ENCODE results near the gene ZNF586. TPM values are rescaled to one million over a fixed set of nuclear protein-coding genes. Genes with fewer than 3 reads are reported as not detected.

ZNF586 gene
- total and polyA plus RNA-seq, 3 donors from 2014 or later = 6.7 to 28.3 (median 20.3) TPM

GRCh38 chr19:57755031-57755430, 14.4 kb upstream of the ZNF586 start:
- TF ChIP-seq POLR2A (IDR thresholded peaks at IDR 0.05) (no peak), CTCF (IDR thresholded peaks at IDR 0.05) (no peak)
- Histone ChIP-seq H3K36me3 (ENCODE audit: low read depth, missing control alignments) (no peaks in the 10 kb centered on the region), H3K4me3 (no peak overlapping the region), H3K4me1 (no peaks in the 10 kb centered on the region), H3K27me3 (no peaks in the 10 kb centered on the region), H3K27ac (no peak overlapping the region), H3K9me3 (no peaks in the 10 kb centered on the region)
- no peak for DNase-seq
- WGBS, 2 donors = 90 to 97% methylated on average over 4 of the region's 4 CpGs
- intact Hi-C loops (cut with DNase I; ENCODE audit: low total_unique reads) = no loop called here

- H3K36me3 ChIP-seq (ENCODE audit: low read depth, missing control alignments) = no peaks in the 10 kb centered on the region
Observed at GRCh38 chr19:57757941-57758340, 11.5 kb upstream of the ZNF586 start.

GRCh38 chr19:57759096-57759495, 10.4 kb upstream of the ZNF586 start:
- WGBS, 2 donors = 100% methylated on average over 2 of the region's 2 CpGs; no CpG with 5 or more reads in 1 of the 2 donors
- Histone ChIP-seq H3K27ac (no peak overlapping the region), H3K36me3 (ENCODE audit: low read depth, missing control alignments) (no peaks in the 10 kb centered on the region)

More at GRCh38 chr19:57757941-57758340, 11.5 kb upstream of the ZNF586 start:
- no peak for DNase-seq
- Histone ChIP-seq H3K9me3 (no peaks in the 10 kb centered on the region), H3K27ac (no peak overlapping the region), H3K27me3 (no peaks in the 10 kb centered on the region), H3K4me1 (no peaks in the 10 kb centered on the region), H3K4me3 (no peak overlapping the region)
- no peak for TF ChIP-seq POLR2A (IDR thresholded peaks at IDR 0.05)
- intact Hi-C loops (cut with DNase I; ENCODE audit: low total_unique reads) = no loop called here
- 89 to 94% methylated on average over 2 of the region's 2 CpGs for WGBS, 2 donors

GRCh38 chr19:57771417-57771816, 1.9 kb downstream of the ZNF586 start:
- Histone ChIP-seq H3K27ac (no peak overlapping the region), H3K27me3 (no peaks in the 10 kb centered on the region), H3K9me3 (no peaks in the 10 kb centered on the region), H3K36me3 (ENCODE audit: low read depth, missing control alignments) (no peaks in the 10 kb centered on the region), H3K4me1 (no peaks in the 10 kb centered on the region), H3K4me3 (no peak overlapping the region)
- DNase-seq = no peak
- TF ChIP-seq CTCF (IDR thresholded peaks at IDR 0.05) = no peak
- no peak for TF ChIP-seq POLR2A (IDR thresholded peaks at IDR 0.05)
- 70 to 86% methylated on average over 4 of the region's 4 CpGs for WGBS, 2 donors
- intact Hi-C loops (cut with DNase I; ENCODE audit: low total_unique reads) = no loop called here

More at GRCh38 chr19:57759096-57759495, 10.4 kb upstream of the ZNF586 start:
- intact Hi-C loops (cut with DNase I; ENCODE audit: low total_unique reads) = no loop called here
- Histone ChIP-seq H3K27me3 (no peaks in the 10 kb centered on the region), H3K4me3 (no peak overlapping the region), H3K9me3 (no peaks in the 10 kb centered on the region), H3K4me1 (no peaks in the 10 kb centered on the region)
- no peak for TF ChIP-seq POLR2A (IDR thresholded peaks at IDR 0.05)
- no peak for TF ChIP-seq CTCF (IDR thresholded peaks at IDR 0.05)
- no peak for DNase-seq

GRCh38 chr19:57773488-57773887, 4.0 kb downstream of the ZNF586 start:
- Histone ChIP-seq H3K36me3 (ENCODE audit: low read depth, missing control alignments) (no peaks in the 10 kb centered on the region), H3K9me3 (no peaks in the 10 kb centered on the region), H3K27me3 (no peaks in the 10 kb centered on the region), H3K4me1 (no peaks in the 10 kb centered on the region), H3K27ac (no peak overlapping the region), H3K4me3 (no peak overlapping the region)
- no peak for DNase-seq
- intact Hi-C loops (cut with DNase I; ENCODE audit: low total_unique reads) = no loop called here
- TF ChIP-seq POLR2A (IDR thresholded peaks at IDR 0.05) = no peak
- TF ChIP-seq CTCF (IDR thresholded peaks at IDR 0.05) = no peak
- 93 to 100% methylated on average over 3 of the region's 3 CpGs for WGBS, 2 donors
